Trophoblast cell (in vitro differentiated cells and primary cell): ENCODE results near the gene ROBO1.

Source experiments
- DNase-seq, 2 donors: peaks; one replicate each; pipeline ENCODE4 v3.0.0-alpha.2; 2016
- H2AFZ ChIP-seq: 2 replicates; pipeline ENCODE4 v1.6.1; 2013; ENCODE audit warnings: low read length, moderate library complexity, mild to moderate bottlenecking; ENCODE audit not compliant: insufficient read depth, poor library complexity
- H2AK5ac ChIP-seq: 2 replicates; pipeline ENCODE4 v1.6.1; 2013; ENCODE audit warnings: mild to moderate bottlenecking, low read length
- H2BK120ac ChIP-seq: 2 replicates; pipeline ENCODE4 v1.6.1; 2013; ENCODE audit warnings: low read length, mild to moderate bottlenecking, moderate library complexity; ENCODE audit not compliant: insufficient read depth, poor library complexity
- H2BK12ac ChIP-seq: 2 replicates; pipeline ENCODE4 v1.6.1; 2013; ENCODE audit warnings: mild to moderate bottlenecking, low read length, moderate library complexity
- H2BK5ac ChIP-seq: 2 replicates; pipeline ENCODE4 v1.6.1; 2013; ENCODE audit warnings: low read length, low read depth, moderate library complexity, mild to moderate bottlenecking; ENCODE audit not compliant: poor library complexity
- H3K14ac ChIP-seq: 2 replicates; pipeline ENCODE4 v1.6.1; 2013; ENCODE audit warnings: mild to moderate bottlenecking, low read length
- H3K18ac ChIP-seq: 2 replicates; pipeline ENCODE4 v1.6.1; 2013; ENCODE audit warnings: mild to moderate bottlenecking, low read length
- H3K23ac ChIP-seq: 2 replicates; pipeline ENCODE4 v1.6.1; 2013; ENCODE audit warnings: low read length
- H3K27ac ChIP-seq: 2 replicates; pipeline ENCODE4 v1.5.1; 2013; ENCODE audit warnings: low read depth, mild to moderate bottlenecking, inconsistent platforms, low read length, moderate library complexity
- H3K27me3 ChIP-seq: 2 replicates; pipeline ENCODE4 v1.6.1; 2013; ENCODE audit warnings: inconsistent platforms, mild to moderate bottlenecking, low read length, moderate library complexity; ENCODE audit not compliant: insufficient read depth
- H3K36me3 ChIP-seq, 2 experiments: 1 replicate in 1 of 2; 2 replicates in 1 of 2; pipeline ENCODE4 v1.6.1; 2013; ENCODE audit warnings: low read length in 2 of 2, mild to moderate bottlenecking in 2 of 2, moderate library complexity in 1 of 2; ENCODE audit not compliant: insufficient read depth in 2 of 2, control insufficient read depth in 1 of 2
- H3K4ac ChIP-seq: 2 replicates; pipeline ENCODE4 v1.6.1; 2013; ENCODE audit warnings: low read depth, mild to moderate bottlenecking, low read length, moderate library complexity
- H3K4me1 ChIP-seq, 2 experiments: 1 replicate in 1 of 2; 2 replicates in 1 of 2; pipeline ENCODE4 v1.6.1; 2013; ENCODE audit warnings: low read length in 2 of 2, mild to moderate bottlenecking in 2 of 2, moderate library complexity in 1 of 2; ENCODE audit not compliant: insufficient read depth in 2 of 2, control insufficient read depth in 1 of 2
- H3K4me2 ChIP-seq: 2 replicates; pipeline ENCODE4 v1.6.1; 2013; ENCODE audit warnings: inconsistent platforms, mild to moderate bottlenecking, low read length, moderate library complexity
- H3K4me3 ChIP-seq: 2 replicates; pipeline ENCODE4 v1.5.1; 2013; ENCODE audit warnings: mild to moderate bottlenecking, low read depth, low read length, inconsistent platforms
- H3K79me1 ChIP-seq: one replicate; pipeline ENCODE4 v1.6.1; 2013; ENCODE audit warnings: low read length
- H3K79me2 ChIP-seq: 2 replicates; pipeline ENCODE4 v1.6.1; 2013; ENCODE audit warnings: low read length, mild to moderate bottlenecking; ENCODE audit not compliant: control insufficient read depth, insufficient read depth, poor library complexity
- H3K9ac ChIP-seq: 2 replicates; pipeline ENCODE4 v1.6.1; 2013; ENCODE audit warnings: mild to moderate bottlenecking, low read length
- H3K9me3 ChIP-seq: 2 replicates; pipeline ENCODE4 v1.6.1; 2013; ENCODE audit warnings: low read depth, mild to moderate bottlenecking, control low read depth, inconsistent platforms, low read length; ENCODE audit not compliant: insufficient read depth
- H4K12ac ChIP-seq: 2 replicates; pipeline ENCODE4 v1.6.1; 2013; ENCODE audit warnings: low read depth, mild to moderate bottlenecking, low read length, moderate library complexity
- H4K8ac ChIP-seq: 2 replicates; pipeline ENCODE4 v1.6.1; 2013; ENCODE audit warnings: low read depth, mild to moderate bottlenecking, low read length, moderate library complexity
- H4K91ac ChIP-seq: one replicate; pipeline ENCODE4 v1.6.1; 2013; ENCODE audit warnings: low read depth, mild to moderate bottlenecking, low read length, moderate library complexity
- WGBS: extraction: QIAGEN DNeasy Blood & Tissue Kit; methylation state at CpG from one replicate; pipeline ENCODE4 v1.1.7; 2013; ENCODE audit warnings: missing lambda C conversion rate; ENCODE audit not compliant: insufficient read length, insufficient coverage; ENCODE audit errors: extremely low coverage; 5-methylcytosine and 5-hydroxymethylcytosine counted together

ROBO1 gene

DNA sequence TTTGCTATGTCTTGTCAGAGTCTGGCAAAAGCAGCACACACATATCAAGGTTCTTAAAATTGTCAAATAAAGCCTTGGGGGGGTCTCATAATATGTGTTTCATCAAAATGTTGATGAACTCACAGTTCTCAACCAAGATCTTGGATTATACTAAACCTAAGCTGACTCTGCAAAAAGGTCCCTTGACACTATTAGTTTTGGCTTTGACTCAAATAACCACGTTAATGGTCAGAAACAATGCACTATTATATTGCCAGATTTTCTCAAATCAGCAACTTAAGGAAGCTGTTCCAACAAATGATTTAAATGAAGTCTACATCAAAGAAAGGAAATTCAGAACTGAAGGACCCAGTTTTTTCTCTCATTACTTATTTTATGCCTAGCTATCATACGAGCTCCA is 1063.9 kb downstream of the ROBO1 start:
- H2AK5ac ChIP-seq = no peak overlapping the region
- H2BK120ac ChIP-seq = no peak overlapping the region
- no peak overlapping the region for H3K4ac ChIP-seq
- H3K9ac ChIP-seq = no peak overlapping the region
- H2BK12ac ChIP-seq = no peak overlapping the region
- WGBS = no CpG with 5 or more reads among the region's 2 CpGs
- no peak overlapping the region for H3K27ac ChIP-seq
- no peak overlapping the region for H3K4me2 ChIP-seq
- no peak overlapping the region for H4K12ac ChIP-seq
- H4K8ac ChIP-seq = no peak overlapping the region
- H3K36me3 ChIP-seq = no peaks in the 10 kb centered on the region
- no peak overlapping the region for H3K23ac ChIP-seq
- H3K27me3 ChIP-seq = no peaks in the 10 kb centered on the region
- H3K79me2 ChIP-seq = no peaks in the 10 kb centered on the region
- H3K9me3 ChIP-seq = no peaks in the 10 kb centered on the region
- no peaks in the 10 kb centered on the region for H3K4me1 ChIP-seq
- no peak overlapping the region for H2BK5ac ChIP-seq
- no peak overlapping the region for H3K18ac ChIP-seq
- no peak overlapping the region for H3K14ac ChIP-seq
- no peak for DNase-seq
- H3K79me1 ChIP-seq = no peaks in the 10 kb centered on the region
- no peak overlapping the region for H3K4me3 ChIP-seq
- H2AFZ ChIP-seq = no peak overlapping the region
- no peak overlapping the region for H4K91ac ChIP-seq

- Histone ChIP-seq H3K27me3 (no peaks in the 10 kb centered on the region), H3K4me3 (no peak overlapping the region), H3K18ac (no peak overlapping the region), H3K14ac (no peak overlapping the region), H3K79me1 (no peaks in the 10 kb centered on the region), H2AK5ac (no peak overlapping the region), H3K23ac (no peak overlapping the region), H3K9ac (no peak overlapping the region), H3K27ac (no peak overlapping the region), H4K91ac (no peak overlapping the region), H2BK5ac (no peak overlapping the region), H3K79me2 (no peaks in the 10 kb centered on the region), H3K4me2 (no peak overlapping the region), H2BK120ac (no peak overlapping the region), H4K8ac (no peak overlapping the region), H2BK12ac (no peak overlapping the region), H3K36me3 (no peaks in the 10 kb centered on the region), H3K4ac (no peak overlapping the region), H3K4me1 (no peaks in the 10 kb centered on the region), H2AFZ (no peak overlapping the region), H4K12ac (no peak overlapping the region), H3K9me3 (no peaks in the 10 kb centered on the region)
- DNase-seq = no peak
- no CpG with 5 or more reads among the region's 2 CpGs for WGBS
These were observed 1066.3 kb downstream of the ROBO1 start for GRCh38 chr3:78701537-78701936.

- no peak overlapping the region for H3K27ac ChIP-seq
- no peaks in the 10 kb centered on the region for H3K9me3 ChIP-seq
- no peak overlapping the region for H3K9ac ChIP-seq
- no peak for DNase-seq
- H4K12ac ChIP-seq = no peak overlapping the region
- H2AK5ac ChIP-seq = no peak overlapping the region
- no peak overlapping the region for H2BK5ac ChIP-seq
- no peak overlapping the region for H3K18ac ChIP-seq
- no peaks in the 10 kb centered on the region for H3K27me3 ChIP-seq
- no peaks in the 10 kb centered on the region for H3K36me3 ChIP-seq
- H2BK120ac ChIP-seq = no peak overlapping the region
- H3K4me1 ChIP-seq = no peaks in the 10 kb centered on the region
- no peak overlapping the region for H3K4ac ChIP-seq
- no peaks in the 10 kb centered on the region for H3K79me1 ChIP-seq
- H2BK12ac ChIP-seq = no peak overlapping the region
- no peak overlapping the region for H3K4me3 ChIP-seq
- no peak overlapping the region for H4K8ac ChIP-seq
- H3K14ac ChIP-seq = no peak overlapping the region
- H2AFZ ChIP-seq = no peak overlapping the region
- H4K91ac ChIP-seq = no peak overlapping the region
- no peak overlapping the region for H3K23ac ChIP-seq
- no peak overlapping the region for H3K4me2 ChIP-seq
- no CpG with 5 or more reads among the region's 1 CpG for WGBS
- H3K79me2 ChIP-seq = no peaks in the 10 kb centered on the region
These were observed 1069.4 kb downstream of the ROBO1 start for GRCh38 chr3:78698431-78698830.

DNA sequence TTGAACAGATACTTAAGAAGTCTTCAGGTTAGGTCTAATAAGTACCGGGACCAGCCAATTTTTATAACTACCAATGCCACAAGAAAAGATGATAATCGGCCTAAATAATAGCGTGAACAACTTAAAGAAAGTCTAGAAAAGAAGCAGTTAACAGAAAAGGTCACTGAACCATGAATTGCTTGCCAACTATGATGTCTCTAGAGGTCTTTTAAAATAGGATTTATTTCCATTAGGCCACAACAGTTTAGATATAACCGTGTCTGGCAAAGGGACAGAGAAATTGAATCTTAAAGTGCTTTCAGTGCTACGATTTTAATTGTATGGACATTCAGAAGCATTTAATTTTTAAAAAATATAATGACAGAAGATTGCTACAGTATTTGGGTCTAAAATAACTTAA is 1070.4 kb downstream of the ROBO1 start:
- no CpG with 5 or more reads among the region's 5 CpGs for WGBS

More for the DNA sequence above, 1070.4 kb downstream of the ROBO1 start:
- Histone ChIP-seq H2AK5ac (no peak overlapping the region), H2BK5ac (no peak overlapping the region), H3K14ac (no peak overlapping the region), H3K79me2 (no peaks in the 10 kb centered on the region), H4K91ac (no peak overlapping the region), H3K9me3 (no peaks in the 10 kb centered on the region), H3K27ac (no peak overlapping the region), H4K8ac (no peak overlapping the region), H3K4me3 (no peak overlapping the region), H4K12ac (no peak overlapping the region), H3K4ac (no peak overlapping the region), H3K9ac (no peak overlapping the region), H3K18ac (no peak overlapping the region), H3K23ac (no peak overlapping the region), H2BK120ac (no peak overlapping the region), H3K4me2 (no peak overlapping the region), H3K36me3 (no peaks in the 10 kb centered on the region), H2AFZ (no peak overlapping the region), H2BK12ac (no peak overlapping the region), H3K79me1 (no peaks in the 10 kb centered on the region), H3K4me1 (no peaks in the 10 kb centered on the region), H3K27me3 (no peaks in the 10 kb centered on the region)
- DNase-seq = no peak
